Left lung (tissue), 10 donors: ENCODE results near the gene ROR2. TPM values are rescaled to one million over a fixed set of nuclear protein-coding genes. Genes with fewer than 3 reads are reported as not detected.

Source experiments
- ATAC-seq: fragments of 200-7000 bp; cut with Tn5 transposase; one replicate; pipeline ENCODE4 v1.9.1; 2020; ENCODE audit warnings: moderate library complexity
- DNase-seq, 4 donors: peaks; one replicate each; pipeline ENCODE4 v3.0.0-alpha.2; 2013 to 2020
- H3K27ac ChIP-seq, 2 donors: fragments of 200-600 bp; sonication (generic) in 1 of 2; one replicate each; pipeline versions ENCODE4 v1.5.0 to v1.8.0; 2020 to 2021
- H3K27me3 ChIP-seq, 2 donors: fragments of 200-600 bp; sonication (generic) in 1 of 2; one replicate each; pipeline versions ENCODE4 v1.5.0 to v1.8.0; 2020 to 2021
- H3K36me3 ChIP-seq, 2 donors: fragments of 200-600 bp; sonication (generic) in 1 of 2; one replicate each; pipeline versions ENCODE4 v1.5.0 to v1.8.0; 2020 to 2021
- H3K4me1 ChIP-seq, 2 donors: fragments of 200-600 bp; one replicate each; pipeline ENCODE4 v1.8.0; 2021
- H3K4me3 ChIP-seq, 2 donors: fragments of 200-600 bp; sonication (generic) in 1 of 2; one replicate each; pipeline versions ENCODE4 v1.5.0 to v1.8.0; 2020 to 2021; ENCODE audit warnings: mild to moderate bottlenecking in 1 of 2
- H3K9me3 ChIP-seq, 2 donors: fragments of 200-600 bp; sonication (generic) in 1 of 2; one replicate each; pipeline versions ENCODE4 v1.5.0 to v1.8.0; 2020 to 2021
- intact Hi-C, 2 donors: fragments of 100-400 bp; cut with DNase I; formaldehyde crosslinking; loops; one replicate each; pipeline versions ENCODE4 v1.11.2 to v1.14.2; 2022
- polyA plus RNA-seq, 6 donors: library from polyadenylated mRNA; unstranded; fragments of 120-200 nt; gene quantifications; one replicate each; pipeline ENCODE4 v1.2.1, GENCODE V29; 2013; ENCODE audit not compliant: insufficient read length in 6 of 6
- total RNA-seq, 2 donors: library from RNA; stranded (reverse); fragmentation: NEBNext Ultra II Directional; extraction: Animal tissue kit (Norgen Biotek cat#: 25700); gene quantifications; one replicate each; pipeline ENCODE4 v1.2.1, GENCODE V29; 2021
- TF ChIP-seq, protein P1 (sequence below), 2 donors: fragments of 200-600 bp; sonication (generic) in 1 of 2; IDR thresholded peaks; one replicate each; pipeline versions ENCODE4 v1.5.0 to v1.8.0; 2021; ENCODE audit warnings: antibody characterized with exemption in 2 of 2
- donor health status: DM: no; HTN: yes; CAD: no.
- donor health status: DM: no; HTN: no; CAD: no.

The ROR2 gene
- total and polyA plus RNA-seq, 8 donors: 11.5 to 36.5 (median 29.7) TPM

DNA sequence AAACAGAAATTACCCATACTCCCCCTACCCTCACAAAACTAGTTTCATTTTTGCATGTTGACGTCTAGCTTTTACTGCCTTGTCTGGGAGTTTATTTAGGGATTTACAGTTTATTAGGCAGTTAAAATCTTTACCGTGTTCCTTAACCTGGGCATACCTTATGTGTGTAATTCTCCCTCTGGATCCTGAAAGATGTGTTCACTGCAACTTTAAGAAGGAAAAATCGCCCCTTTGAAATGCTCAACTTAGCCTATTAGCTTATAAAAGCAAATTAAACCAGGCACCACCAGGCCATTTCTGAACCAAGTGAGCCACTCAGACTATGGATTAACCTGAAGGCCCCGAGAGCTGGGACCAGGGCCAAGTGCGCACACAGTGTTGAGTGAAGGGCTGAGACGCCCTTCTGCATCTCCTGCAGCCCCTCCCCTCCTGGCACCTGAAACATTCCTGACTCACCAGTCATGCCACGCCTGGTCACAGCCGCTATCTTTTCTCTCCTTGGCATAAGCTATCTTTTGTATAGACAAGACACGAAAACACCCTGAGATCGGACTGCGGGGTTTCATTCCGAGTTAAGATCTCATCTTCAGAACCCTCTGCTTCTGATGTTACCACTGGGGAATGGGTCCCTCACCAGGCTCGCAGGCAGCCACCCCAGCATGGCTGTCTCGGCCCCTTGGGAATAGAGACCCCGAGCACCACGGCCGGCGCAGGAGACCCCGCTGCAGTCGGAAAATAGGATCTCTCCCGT lies 111.9 kb downstream of the ROR2 start:
- Histone ChIP-seq H3K4me3 (no peak overlapping the region), H3K27ac (peak overlapping the region in 1 of 2 donors; percentile 42), H3K27me3 (peaks cover 0 to 8% of the 10 kb centered on the region in 2 donors), H3K4me1 (peaks cover 3 to 4% of the 10 kb centered on the region in 2 donors), H3K9me3 (no peaks in the 10 kb centered on the region), H3K36me3 (no peaks in the 10 kb centered on the region)
- intact Hi-C loops: no loop called here
- TF ChIP-seq, protein P1, sequence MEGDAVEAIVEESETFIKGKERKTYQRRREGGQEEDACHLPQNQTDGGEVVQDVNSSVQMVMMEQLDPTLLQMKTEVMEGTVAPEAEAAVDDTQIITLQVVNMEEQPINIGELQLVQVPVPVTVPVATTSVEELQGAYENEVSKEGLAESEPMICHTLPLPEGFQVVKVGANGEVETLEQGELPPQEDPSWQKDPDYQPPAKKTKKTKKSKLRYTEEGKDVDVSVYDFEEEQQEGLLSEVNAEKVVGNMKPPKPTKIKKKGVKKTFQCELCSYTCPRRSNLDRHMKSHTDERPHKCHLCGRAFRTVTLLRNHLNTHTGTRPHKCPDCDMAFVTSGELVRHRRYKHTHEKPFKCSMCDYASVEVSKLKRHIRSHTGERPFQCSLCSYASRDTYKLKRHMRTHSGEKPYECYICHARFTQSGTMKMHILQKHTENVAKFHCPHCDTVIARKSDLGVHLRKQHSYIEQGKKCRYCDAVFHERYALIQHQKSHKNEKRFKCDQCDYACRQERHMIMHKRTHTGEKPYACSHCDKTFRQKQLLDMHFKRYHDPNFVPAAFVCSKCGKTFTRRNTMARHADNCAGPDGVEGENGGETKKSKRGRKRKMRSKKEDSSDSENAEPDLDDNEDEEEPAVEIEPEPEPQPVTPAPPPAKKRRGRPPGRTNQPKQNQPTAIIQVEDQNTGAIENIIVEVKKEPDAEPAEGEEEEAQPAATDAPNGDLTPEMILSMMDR (IDR thresholded peaks at IDR 0.05): no peak
- ATAC-seq (peak; percentile 91), DNase-seq (peak in 3 of 4 donors; percentile 82 to 86 (median 85))

DNA sequence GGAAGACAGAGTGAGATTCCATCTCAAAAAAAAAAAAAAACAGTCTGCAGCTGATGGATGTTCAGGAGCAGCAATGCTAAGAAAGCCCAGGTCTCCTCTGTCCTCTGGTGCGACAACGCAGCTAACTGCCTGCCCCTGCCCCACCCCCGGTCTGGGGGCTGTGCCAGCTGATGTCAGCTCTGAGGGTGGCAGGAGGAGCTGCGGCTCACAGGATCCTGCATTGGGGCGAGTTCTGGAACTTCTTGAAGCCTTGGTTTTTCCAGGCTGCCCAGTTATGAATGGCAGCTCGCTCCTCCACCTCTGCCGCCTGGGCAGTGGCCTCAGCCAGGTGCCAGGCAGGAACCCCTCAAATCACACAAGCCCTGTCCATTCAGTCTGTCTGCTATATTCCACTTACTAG lies 113.5 kb downstream of the ROR2 start:
- no peak for ATAC-seq
- no peak for DNase-seq
- Histone ChIP-seq H3K27ac (no peak overlapping the region), H3K36me3 (no peaks in the 10 kb centered on the region), H3K4me1 (peaks cover 3 to 4% of the 10 kb centered on the region in 2 donors), H3K9me3 (no peaks in the 10 kb centered on the region), H3K4me3 (no peak overlapping the region), H3K27me3 (peaks cover 0 to 5% of the 10 kb centered on the region in 2 donors)
- intact Hi-C loops: no loop called here
- TF ChIP-seq, protein P1 (IDR thresholded peaks at IDR 0.05): no peak

DNA sequence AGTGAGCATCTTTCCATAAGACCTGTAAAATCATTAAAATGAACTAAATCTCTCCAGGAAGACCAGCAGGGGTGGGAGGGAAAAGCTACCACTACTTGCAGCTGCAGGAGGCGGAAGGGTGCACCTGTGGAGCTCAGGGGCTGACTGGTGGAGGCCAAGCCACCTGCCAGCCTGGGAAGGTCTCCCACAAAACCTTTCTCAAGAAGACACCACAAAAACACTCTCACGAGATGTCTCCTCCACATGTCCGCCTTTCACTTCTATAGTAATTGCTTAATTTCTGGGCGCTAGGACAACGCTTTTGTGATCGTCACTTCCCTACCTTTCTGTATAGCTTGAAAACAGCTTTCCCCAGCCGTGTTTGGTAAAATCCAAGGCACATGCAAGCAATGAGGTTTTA lies 114.4 kb downstream of the ROR2 start:
- H3K36me3 ChIP-seq: no peaks in the 10 kb centered on the region
- H3K27me3 ChIP-seq: peaks cover 0 to 5% of the 10 kb centered on the region in 2 donors
- H3K4me3 ChIP-seq: no peak overlapping the region
- no peak for DNase-seq
- no peak overlapping the region for H3K27ac ChIP-seq
- peaks cover 3 to 4% of the 10 kb centered on the region in 2 donors for H3K4me1 ChIP-seq
- ATAC-seq: no peak
- intact Hi-C loops: no loop called here
- TF ChIP-seq, protein P1 (IDR thresholded peaks at IDR 0.05): no peak
- no peaks in the 10 kb centered on the region for H3K9me3 ChIP-seq

DNA sequence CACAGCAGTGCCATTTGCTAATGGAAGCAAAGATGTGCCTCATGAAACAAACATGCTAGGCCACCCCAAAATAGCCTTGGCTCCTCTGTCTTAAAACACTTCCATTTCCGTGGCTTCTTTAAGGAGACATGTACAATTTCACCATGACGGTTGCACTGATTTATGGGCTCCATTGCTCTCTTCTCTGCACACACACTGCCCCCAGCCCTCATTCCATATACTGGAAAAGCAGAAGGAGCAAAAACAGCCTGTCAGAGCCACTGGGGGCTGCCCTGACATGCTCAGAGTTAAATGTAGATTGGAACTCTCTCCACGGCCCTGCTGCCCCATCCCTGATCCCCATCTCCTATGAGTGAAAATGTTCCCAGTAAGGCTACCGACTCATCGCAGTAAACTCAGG lies 114.8 kb downstream of the ROR2 start:
- Histone ChIP-seq H3K36me3 (no peaks in the 10 kb centered on the region), H3K27ac (no peak overlapping the region), H3K4me3 (no peak overlapping the region), H3K4me1 (peaks cover 3 to 4% of the 10 kb centered on the region in 2 donors), H3K27me3 (peaks cover 0 to 5% of the 10 kb centered on the region in 2 donors), H3K9me3 (no peaks in the 10 kb centered on the region)
- DNase-seq (no peak), ATAC-seq (no peak)
- intact Hi-C loops: no loop called here
- TF ChIP-seq, protein P1 (IDR thresholded peaks at IDR 0.05): no peak

DNA sequence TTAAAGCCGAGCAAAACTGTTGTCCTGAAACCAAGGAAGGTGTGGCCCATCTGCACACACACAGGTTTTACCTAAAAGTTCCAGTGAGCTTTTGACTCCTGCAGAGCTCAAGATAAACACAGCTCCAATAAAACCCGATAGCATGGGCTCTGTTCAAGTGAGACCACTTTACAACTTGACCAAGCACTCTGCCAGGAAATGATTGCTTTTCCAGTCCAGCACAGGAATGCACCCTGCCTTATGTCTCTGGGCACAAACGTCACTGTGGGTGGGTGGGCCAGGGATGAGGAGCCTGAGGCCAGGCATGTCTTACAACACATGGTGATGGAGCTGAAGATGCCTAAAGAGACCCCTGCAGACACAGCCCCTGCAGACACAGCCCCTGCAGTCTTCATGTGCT lies 115.3 kb downstream of the ROR2 start:
- Histone ChIP-seq H3K9me3 (no peaks in the 10 kb centered on the region), H3K4me1 (peaks cover 3 to 4% of the 10 kb centered on the region in 2 donors), H3K4me3 (no peak overlapping the region), H3K27me3 (peaks cover 0 to 5% of the 10 kb centered on the region in 2 donors), H3K36me3 (no peaks in the 10 kb centered on the region), H3K27ac (no peak overlapping the region)
- ATAC-seq (no peak), DNase-seq (no peak)
- TF ChIP-seq, protein P1 (IDR thresholded peaks at IDR 0.05): no peak
- intact Hi-C loops: no loop called here
